GM21390 (cell line): ENCODE data around the gene TTC31.
A peak's percentile ranks its signal among the peaks of the same experiment; 100 is the strongest.
"Not testable (repeated sequence)": the region's sequence is repeated elsewhere in the genome, so short reads cannot be mapped to it uniquely, and the experiment has no call there.

Experiments used
- ATAC-seq: cut with Tn5 transposase; IDR thresholded peaks from one replicate; pipeline ENCODE4 v1.9.1; 2021; ENCODE audit not compliant: unreplicated experiment

The TTC31 gene

DNA sequence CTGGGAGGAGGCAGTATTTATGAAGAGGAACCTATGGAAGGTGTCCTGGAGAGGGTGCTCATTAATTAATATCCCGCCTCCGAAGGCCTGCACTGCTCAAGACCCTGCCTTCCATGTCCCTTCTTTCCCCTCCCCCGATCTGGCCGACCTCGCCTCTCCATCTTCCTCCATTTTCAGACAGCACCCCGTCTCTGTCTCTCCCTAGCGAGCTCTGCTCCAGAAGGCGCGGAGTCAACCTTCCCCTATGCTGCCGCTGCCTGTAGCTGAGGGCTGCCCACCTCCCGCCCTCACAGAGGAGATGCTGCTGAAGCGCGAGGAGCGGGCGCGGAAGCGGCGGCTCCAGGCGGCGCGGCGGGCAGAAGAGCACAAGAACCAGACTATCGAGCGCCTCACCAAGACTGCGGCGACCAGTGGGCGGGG lies 25.7 kb upstream of the TTC31 start:
- no peak for ATAC-seq

DNA sequence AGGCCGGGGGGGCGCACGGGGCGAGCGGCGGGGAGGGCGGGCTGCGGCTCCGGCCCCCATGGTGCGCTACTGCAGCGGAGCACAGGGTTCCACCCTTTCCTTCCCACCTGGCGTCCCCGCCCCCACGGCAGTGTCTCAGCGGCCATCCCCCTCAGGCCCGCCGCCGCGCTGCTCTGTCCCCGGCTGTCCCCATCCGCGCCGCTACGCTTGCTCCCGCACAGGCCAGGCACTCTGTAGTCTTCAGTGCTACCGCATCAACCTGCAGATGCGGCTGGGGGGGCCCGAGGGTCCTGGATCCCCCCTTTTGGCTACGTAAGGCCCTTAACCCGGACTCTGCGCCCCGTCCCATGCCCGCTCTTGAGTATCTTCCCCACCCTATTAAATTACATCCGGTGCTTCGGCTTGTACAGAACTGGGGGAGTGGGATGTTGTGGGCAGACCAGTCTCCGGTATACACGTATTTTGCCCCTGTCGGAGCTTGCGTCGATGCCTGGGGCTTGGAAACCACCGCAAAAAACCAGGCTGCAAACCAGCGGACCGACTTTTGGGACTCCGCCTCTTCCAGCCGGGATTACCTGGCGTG lies 25.2 kb upstream of the TTC31 start:
- peak; percentile 31 for ATAC-seq

DNA sequence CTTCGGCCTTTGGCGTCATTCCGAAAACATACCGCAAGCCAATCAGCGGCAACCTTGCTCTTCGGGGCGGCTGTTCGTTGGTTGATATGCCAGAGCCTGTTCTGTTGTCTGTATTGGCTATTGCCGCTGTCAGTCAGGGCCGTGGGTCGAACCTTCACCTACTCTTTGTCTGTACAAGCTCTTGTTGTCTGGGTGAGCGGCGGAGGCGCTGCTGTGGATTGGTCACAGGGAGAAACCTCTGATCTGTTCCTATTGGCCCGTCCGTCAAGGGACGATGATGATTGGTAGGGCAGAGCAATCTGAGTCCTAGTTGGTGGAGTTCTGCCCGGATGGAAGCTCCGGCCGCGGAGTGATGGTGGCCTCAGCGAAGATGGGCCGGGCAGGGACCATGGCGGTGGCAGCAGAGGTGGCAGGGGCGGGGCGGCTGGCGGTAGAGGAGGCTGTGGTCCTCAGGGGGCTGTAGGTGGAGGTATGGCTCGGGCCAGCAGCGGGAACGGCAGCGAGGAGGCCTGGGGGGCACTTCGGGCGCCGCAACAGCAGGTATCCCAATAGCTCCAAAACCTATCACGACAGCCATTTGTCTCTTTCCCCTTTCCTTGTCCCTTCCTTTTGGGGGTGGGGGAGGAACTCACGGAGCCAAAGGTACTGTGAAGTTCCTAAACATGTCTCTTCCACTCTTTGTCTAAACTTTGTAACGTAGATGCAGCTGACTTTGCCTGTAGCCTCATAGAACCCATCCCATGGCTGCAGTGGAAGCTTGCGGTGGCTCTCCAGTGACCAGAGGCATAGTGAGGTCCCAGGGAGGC lies 24.5 kb upstream of the TTC31 start, which contains the start of gene WBP1:
Gene WBP1, plus strand, starts transcription at position 307 of the 806 bp plus-strand sequence. Its CDS starts 165 bp downstream, at position 472.
- peak; percentile 84 for ATAC-seq

DNA sequence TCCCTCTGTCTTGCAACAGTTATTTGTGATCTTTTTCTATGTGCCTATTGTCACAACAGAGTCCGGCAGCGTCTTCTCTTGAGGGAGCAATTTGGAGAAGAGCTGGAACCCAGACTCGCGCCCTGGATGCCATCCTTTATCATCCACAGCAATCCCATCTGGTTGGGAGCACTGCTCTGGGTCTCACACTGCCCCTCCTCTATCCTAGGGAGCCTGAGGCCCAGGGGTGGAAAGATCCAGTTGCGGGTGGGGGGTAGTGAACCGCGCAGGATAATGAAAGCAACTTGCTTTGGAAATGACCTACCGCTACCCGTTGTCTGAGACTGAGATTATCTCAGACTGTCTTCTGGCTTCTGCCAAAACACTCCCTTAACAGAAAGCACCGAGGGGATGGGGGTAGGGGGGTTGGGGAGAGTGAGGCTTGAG lies 23.9 kb upstream of the TTC31 start:
- ATAC-seq, result no peak

DNA sequence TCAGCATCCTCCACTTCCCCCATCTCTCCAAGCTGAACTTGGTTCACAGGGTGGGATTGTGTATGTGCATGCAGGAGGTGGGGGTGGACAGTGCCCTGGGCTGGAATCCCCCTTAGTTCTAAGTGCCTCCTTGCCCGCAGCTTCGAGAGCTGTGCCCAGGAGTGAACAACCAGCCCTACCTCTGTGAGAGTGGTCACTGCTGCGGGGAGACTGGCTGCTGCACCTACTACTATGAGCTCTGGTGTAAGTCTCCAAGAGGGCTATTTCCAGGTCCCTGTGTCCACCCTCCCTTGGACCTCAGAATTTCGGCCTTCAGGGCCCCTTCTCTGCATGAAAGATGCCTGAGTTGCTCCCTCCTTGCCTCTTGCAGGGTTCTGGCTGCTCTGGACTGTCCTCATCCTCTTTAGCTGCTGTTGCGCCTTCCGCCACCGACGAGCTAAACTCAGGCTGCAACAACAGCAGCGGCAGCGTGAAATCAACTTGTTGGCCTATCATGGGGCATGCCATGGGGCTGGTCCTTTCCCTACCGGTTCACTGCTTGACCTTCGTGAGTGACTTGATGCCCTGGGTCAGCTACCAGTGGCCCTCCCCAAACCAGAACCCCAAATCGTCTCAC lies 23.3 kb upstream of the TTC31 start:
- not testable (repeated sequence) for ATAC-seq

DNA sequence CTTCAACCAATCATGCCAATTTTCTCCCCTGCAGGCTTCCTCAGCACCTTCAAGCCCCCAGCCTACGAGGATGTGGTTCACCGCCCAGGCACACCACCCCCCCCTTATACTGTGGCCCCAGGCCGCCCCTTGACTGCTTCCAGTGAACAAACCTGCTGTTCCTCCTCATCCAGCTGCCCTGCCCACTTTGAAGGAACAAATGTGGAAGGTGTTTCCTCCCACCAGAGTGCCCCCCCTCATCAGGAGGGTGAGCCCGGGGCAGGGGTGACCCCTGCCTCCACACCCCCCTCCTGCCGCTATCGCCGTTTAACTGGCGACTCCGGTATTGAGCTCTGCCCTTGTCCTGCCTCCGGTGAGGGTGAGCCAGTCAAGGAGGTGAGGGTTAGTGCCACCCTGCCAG lies 22.7 kb upstream of the TTC31 start:
- not testable (repeated sequence) for ATAC-seq

DNA sequence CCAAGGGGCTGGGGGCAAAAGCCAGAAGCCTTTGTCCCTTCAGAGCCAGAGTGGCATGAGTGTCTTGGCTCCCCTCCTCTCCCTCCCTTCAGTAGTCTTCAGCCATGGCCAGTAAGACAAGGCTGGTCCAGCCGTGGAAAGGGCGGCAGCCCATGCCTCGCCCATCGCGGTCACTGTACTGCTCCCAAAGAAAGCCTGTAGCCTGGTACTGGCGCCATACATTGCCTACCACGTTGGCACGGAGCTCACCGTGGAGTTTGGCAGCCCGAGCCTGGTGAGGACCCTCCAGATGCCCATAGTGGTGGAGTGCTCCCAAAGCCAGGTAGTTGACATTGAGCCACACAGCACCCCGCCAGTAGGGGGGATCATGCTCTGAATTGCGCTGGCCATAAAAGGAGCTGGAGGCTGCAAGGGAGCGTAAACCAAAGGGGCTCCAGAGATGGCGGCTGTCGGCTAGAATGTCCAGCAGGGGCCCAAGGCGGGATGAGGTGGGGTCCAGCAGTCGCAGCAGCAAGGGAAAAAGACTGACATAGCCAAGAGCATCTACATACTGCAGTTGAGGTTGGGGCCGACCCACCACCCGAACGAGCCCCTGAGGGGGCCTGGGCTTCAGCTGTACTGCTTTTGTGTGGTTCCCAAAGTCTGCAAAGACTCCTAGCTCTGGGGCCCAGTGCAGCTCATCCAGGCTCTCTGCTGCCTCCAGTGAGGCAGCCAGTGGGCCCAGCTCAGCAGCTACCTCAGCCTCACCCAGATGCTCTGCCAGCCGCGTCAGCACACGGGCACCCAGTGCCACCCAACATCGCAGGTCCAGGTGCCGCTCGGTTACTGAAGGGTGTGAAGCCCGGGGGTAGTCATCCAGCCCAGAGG lies 21.5 kb upstream of the TTC31 start:
- no peak for ATAC-seq

DNA sequence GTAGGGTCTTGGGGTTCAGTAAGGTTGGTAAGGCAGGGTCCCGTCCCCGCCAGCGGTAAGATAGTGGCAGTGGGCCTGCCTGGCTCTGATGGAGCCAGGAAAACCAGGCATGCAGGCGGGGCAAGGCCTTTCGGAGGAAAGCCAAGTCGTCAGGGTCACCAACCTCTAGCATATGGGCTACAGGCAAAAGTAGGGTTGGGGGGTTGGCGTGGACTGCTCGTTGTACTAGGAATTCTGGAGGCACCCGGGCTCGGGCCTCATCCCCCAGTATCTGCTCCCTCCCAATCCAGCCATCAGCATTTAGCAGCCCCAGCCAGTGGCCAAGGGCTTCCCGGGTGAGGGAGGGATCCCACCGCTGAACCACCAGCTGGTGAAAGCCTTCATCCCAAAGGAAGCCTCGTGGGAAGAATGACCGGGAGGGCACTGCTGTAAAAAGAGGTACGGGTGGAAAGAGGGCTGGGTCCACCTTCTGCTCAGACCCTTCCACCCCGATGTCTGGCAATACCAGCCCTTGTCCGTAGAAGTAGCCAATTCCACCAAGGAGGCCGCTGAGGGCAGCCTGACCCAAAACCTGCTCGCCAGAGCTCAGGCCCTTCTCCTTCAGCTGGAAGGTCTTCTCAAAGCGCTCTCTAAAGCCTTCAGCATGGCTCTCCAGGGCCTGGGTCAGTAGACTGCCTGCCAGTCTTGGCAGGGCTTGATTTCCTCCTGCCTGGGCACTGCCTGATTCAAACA lies 20.7 kb upstream of the TTC31 start:
- ATAC-seq, result no peak

DNA sequence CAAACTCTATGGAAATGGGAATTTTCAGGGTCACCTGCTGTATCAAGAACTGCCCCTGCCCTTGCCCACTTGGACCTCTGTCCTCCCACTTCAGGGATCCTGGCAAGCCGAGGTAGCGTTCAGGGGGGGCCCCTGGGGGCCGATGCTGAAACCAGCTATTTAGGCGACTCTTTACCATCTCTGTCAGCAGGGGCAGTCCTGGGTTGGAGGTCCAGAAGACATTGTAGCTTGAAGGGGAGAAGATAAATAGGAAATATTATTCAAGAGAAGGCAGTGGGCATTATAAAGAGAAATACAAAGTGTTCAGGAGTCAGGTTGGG lies 20.1 kb upstream of the TTC31 start:
- no peak for ATAC-seq

DNA sequence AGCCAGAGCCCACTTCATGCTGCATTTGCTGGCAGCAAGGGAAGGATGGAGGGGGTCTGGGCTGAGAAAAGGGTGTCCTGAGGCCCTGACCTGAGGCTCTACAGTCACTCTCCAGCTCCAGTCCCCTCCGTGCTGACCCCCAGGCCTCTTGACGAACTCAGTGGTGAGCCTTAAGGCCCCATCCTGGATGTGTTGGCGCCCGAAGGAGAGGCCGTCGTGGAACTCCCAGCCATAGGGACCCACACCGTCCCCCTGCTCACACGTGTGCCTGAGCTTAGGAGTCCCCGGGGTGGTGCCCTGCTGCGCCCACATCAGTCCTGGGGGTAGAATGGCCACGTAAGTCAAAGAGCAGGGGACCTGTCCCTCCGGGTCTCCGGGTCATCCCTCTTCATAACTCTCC lies 18.5 kb upstream of the TTC31 start:
- ATAC-seq, result peak; percentile 6

DNA sequence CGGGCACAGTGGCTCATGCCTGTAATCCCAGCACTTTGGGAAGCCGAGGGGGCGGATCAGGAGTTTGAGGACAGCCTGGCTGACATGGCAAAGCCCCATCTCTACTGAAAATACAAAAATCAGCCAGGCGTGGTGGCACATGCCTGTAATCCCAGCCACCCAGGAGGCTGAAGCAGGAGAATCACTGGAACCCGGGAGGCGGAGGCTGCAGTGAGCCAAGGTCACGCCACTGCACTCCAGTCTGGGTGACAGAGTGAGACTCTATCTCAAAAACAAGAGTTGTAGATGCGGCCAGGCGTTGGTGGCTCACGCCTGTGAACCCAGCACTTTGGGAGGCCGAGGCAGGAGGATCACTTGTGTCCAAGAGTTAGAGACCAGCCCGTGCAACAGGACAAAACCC lies 12.1 kb upstream of the TTC31 start:
- ATAC-seq, result not testable (repeated sequence)

DNA sequence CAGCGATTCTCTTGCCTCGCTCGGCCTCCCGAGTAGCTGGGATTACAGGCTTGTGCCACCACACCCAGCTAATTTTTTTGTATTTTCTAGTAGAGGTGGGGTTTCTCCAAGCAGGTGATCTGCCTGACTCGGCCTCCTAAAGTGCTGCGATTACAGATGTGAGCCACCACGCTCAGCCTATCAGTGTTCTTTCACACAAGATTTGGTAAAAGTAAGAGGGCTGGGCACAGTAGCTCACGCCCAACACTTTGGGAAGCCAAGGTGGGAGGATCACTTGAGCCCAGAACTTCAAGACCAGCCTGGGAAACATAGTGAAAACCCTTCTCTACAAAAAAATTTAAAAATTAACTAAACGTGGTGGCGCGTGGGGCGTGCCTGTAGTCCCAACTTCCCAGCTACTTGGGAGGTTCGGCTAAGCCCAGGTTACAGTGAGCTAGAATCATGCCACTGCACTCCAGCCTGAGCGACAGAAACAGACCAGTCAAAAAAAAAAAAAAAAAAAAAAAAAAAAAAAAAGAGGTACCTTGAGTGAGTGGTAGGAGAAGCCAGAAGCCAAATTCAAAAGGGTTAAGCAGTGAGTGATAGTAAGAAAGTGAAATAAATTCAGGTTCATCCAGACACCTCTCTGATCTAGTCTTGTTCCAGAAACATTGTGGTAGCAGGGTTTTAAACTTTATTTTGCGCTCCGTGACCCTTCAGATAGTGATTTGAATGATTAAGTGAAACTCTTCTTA lies 11.4 kb upstream of the TTC31 start:
- no peak for ATAC-seq

DNA sequence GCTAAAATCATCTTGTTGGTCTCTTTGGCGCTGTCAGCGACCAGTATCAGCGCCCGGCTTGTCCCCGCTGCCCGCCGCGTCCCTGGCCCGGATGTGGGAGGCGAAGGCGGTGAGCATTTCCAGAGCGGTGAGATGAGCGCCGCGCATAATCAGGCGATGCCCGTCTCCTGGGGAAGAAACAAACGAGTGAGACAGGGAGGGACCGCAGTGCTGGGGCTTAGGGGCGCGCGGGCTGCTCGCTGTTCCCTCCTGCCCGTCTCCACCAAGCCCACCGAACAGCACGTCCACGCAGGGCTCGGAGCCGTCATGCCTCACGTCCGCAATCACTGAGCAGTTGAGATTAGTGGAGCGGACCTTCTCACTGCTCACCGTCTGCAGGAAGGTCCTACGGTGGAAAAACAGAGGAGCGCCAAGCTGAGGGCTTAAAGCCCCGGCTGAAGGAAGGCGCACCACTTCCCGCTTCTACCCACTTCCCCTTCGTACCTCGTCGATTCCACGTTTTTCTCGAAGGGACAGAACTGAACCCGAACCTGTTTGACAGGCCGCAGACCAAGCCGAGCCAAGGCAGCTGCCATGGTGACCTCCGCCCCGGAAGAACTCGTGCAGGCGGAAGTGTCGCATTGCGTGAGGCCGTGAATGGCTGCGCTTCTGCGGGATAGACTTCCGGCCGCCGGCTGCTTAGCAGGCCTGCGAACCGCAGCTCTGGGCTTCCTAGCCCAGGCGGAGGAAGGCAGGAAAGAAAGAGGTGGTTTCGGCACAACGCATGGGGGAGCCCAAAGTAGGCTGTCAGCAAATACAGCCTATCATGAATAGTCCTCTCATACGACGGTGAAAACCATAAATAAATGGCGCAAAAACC lies 10.6 kb upstream of the TTC31 start, which contains the start of gene MRPL53:
Gene MRPL53, minus strand, starts transcription at position 595 of the 859 bp plus-strand sequence. Its CDS starts 20 bp downstream, at position 575.
- ATAC-seq, result peak; percentile 91

DNA sequence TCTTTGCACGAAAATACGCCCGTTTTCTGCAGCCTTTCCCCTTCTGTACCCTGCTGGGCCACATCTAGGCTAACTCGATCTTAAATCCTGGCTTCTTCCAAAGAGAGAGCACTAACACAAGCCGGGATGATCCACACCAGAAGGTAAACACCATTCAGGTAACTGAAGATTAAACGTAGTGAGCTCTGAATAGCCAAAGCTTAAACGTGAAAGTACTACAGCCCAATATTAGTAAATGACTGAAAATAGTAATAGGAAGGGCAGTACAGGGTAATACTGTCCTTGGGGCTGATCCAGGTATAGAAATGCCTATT lies 10.0 kb upstream of the TTC31 start:
- ATAC-seq, result no peak

DNA sequence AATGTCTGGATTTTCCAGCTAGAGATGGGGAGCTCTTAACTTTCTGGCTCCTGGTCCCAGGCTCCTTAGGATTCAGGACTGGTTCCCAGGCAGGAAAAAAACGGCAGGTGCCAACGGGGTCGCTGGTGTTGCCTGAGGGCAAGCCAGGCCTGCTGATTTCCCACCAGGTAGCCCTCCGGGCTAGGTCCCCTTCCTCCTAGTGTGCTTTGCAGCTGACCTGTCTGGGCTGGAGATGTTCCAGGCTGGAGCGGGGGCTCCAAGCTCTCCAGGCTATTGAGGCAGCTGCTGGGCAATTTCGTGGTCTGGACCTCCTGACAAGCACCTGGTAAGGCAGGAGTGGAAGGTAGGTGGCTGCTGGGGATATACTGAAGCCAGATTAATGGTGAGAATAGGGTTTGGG lies 8.4 kb upstream of the TTC31 start:
- ATAC-seq, result no peak

DNA sequence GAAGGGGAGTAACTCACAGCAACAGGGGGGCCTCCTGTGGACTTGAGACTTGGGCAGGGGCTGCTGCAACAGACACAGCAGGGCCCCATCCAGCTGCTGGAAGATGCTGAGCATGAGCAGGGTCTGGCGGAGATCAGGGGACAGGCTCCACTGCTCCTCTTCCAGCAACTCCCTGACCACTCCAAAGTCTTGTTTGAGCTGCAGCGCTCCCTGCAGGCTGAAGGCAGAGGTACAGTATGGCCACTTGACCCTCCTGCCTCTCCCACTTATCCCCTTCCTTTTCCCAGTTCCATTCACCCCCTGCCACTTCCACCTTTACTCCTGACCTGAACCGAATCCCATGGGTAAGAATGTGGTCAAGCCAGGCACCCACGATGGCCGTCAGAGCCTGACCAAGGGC lies 8.0 kb upstream of the TTC31 start:
- no peak for ATAC-seq

DNA sequence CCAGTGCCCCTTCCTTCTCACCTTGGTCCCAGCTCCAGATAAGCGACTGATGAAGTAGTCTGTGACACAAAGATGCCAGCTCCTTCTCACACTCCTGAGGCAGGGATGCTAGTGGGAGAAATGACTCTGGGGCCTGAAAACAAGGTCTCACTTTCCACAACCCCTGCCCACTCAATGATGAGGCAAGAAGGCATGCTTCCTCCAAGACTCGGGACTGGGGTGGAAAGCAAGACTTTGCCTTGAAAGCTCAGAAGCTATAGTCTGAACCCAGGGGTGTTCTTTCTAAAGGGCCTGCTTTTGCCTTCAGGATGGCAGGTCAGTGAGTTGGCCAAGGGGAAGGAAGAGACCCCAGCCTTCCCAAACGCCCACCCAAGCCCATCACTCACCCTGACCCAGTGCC lies 1.4 kb upstream of the TTC31 start:
- no peak for ATAC-seq

DNA sequence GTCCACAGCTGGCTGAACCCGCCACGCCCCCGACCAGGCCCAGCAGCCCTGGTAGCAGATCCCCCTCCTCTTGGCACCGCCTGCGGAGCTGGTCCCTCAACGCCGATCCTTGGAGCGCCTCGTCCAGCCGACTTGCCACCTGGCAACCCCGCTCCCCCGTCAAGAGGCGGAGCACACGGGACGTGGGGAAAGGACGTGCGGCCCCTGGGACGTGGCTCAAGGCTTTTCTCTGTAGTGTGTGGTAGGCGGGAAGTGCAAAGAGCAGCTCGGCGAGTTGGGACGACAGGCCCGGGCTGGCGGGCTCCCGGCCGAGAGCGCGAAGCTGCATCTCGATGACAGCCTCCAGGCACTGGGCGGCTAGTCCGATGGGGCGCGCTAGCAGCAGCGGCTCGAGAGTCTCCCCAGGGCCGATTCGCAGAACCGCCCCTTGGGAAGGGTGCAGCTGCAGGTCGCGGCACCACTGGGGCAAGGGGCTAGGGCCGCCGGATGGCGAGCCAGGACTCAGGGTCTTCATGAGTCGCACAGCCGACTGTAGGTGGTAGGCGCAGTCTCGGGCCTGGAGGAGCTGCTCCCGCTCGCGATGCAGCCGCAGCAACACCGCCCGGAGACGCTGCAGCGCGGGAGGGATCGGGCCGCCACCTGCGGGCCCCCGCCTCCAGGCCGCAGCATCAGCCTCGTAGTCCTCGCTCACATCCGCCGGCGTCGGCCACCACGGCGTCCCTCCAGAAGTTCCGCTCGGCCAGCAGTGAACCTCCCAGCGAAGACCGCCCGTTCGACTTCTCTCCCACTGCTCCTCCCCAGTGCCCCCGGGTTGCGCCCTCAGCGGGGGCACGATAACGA lies 700 bp upstream of the TTC31 start:
- peak; percentile 39 for ATAC-seq
